Measurements from ENCODE around the gene NCOR2.

NCOR2 gene

DNA sequence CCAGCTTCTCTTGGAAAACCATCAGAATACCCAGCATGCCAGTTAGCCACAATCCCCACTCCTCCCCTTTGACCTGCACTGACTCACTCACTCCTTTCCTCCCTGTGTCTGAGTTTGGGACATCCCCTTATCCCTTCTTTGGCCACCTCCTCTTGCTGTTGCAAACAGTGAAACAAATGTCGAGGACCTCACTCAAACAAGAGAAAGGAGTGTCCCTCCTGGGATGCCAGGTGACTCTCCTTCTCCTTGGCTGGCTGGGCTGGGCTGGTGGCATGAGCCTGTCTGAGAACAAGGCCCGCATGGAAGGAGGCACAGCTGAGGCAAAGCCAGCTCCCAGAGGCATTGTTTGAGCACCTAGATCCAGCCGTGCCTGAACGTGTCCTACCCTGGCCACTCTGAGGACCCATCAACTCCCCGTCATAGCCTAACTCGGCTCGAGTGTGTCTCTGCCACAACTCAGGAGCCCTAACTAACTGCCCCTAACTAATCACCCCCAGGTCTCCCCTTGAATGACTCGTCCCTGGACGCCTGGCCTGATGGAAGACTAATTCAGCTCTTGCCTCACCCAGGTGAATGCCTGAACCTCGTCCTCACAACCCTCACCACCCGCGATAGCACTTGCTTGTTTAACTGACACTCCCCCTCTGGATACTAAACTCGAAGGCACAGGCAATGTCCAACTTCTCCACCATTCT lies 43.0 kb downstream of the NCOR2 start:
- DNase-seq, result no peak

DNA sequence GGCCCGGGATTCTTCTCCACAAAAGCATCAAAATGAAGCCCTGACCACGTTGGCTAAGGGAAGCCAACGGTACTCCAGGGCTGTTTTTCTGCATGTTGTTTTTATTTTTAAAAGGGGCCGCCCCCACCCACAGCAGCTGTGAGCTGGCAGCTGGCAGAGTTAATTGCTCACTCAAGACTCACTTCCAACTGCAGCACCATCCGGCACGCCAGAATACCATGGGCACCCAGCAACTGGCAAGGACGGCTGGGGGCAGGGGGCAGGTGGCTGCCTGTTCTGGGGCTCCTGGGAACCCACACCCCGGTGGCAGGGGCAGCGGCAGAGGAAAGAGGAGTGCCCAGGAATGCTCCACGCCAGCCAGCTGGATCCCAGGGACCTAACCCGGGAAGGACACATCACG lies 44.3 kb downstream of the NCOR2 start:
- peak; percentile 84 to 93 for DNase-seq

DNA sequence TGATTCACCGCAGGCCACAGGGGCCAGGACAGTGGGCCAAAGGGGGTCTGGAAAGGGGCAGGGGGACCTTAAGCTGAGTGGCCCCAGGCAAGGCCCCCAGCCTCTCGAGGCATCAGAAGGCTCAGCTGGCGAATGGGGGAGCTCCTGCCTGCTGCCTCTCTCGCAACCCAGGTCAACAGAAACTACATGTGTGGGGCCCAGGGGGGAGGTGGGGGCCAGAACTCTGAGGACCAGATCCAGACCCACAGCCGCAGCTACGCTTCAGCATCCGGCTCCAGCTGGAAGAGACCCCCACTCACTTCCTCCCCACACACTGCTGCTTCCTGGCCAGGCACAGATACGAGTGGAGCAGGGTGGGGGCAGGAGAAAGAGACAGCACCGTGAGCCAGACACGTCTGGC lies 46.5 kb downstream of the NCOR2 start:
- no peak for DNase-seq

GRCh38 chr12:124520265-124520701 lies 47.1 kb downstream of the NCOR2 start:
- no peak for DNase-seq

GRCh38 chr12:124519746-124520145 lies 47.7 kb downstream of the NCOR2 start:
- DNase-seq, result peak in 1 of 2 experiments; percentile 50

GRCh38 chr12:124518051-124518932 lies 49.1 kb downstream of the NCOR2 start:
- DNase-seq, result peak; percentile 93 to 96
